MM.1S (cell line): ENCODE measurements around the gene CYB561A3.

Experiments used
- CTCF ChIP-seq: fragments of 300-600 bp; sonication (generic); IDR thresholded peaks from 2 replicates; pipeline ENCODE4 v1.5.1; 2016; ENCODE audit warnings: antibody characterized with exemption, low read length, mixed read lengths
- EZH2 ChIP-seq: fragments of 300-600 bp; sonication (generic); optimal IDR thresholded peaks from 2 replicates; pipeline ENCODE3; 2017; ENCODE audit warnings: low read depth, mild to moderate bottlenecking, antibody characterized with exemption, low read length, mixed read lengths
- EZH2phosphoT487 ChIP-seq: fragments of 300-600 bp; sonication (generic); IDR thresholded peaks from 2 replicates; pipeline ENCODE4 v1.6.1; 2018; ENCODE audit warnings: antibody characterized with exemption, low read length

GRCh38 chr11:61307354-61307753 is 54.3 kb downstream of the CYB561A3 start:
- TF ChIP-seq EZH2 = no peak
- no peak for TF ChIP-seq CTCF
- no peak for TF ChIP-seq EZH2phosphoT487
